CD4-positive, alpha-beta memory T cell (primary cell): ENCODE results near the gene CGREF1. TPM values are rescaled to one million over a fixed set of nuclear protein-coding genes. Genes with fewer than 3 reads are reported as not detected.

Experiments used
- CTCF ChIA-PET: fragments of 350-600 bp; sonication (Branson Sonifier 250); formaldehyde crosslinking; loops from one replicate; lab custom pipeline; 2021; ENCODE audit warnings: inconsistent platforms; ENCODE audit not compliant: partially characterized antibody; lab: Charles Lee
- POLR2A ChIA-PET: fragments of 350-600 bp; sonication (Branson Sonifier 250); formaldehyde crosslinking; loops from one replicate; lab custom pipeline; 2021; ENCODE audit not compliant: partially characterized antibody; lab: Charles Lee
- DNase-seq, 5 donors: peaks; one replicate each; pipeline versions ENCODE4 v3.0.0 to v3.0.0-alpha.2; 2020 to 2022; ENCODE audit warnings: mixed read lengths in 1 of 5
- H3K27ac ChIP-seq: one replicate; pipeline ENCODE4 v1.7.0; 2013; ENCODE audit warnings: low read depth, low read length
- H3K27me3 ChIP-seq: 2 replicates; pipeline ENCODE4 v1.7.0; 2013; ENCODE audit warnings: mild to moderate bottlenecking, low read length, moderate library complexity; ENCODE audit not compliant: insufficient read depth
- H3K36me3 ChIP-seq: 2 replicates; pipeline ENCODE4 v1.7.0; 2013; ENCODE audit warnings: mild to moderate bottlenecking, low read length, moderate library complexity; ENCODE audit not compliant: insufficient read depth
- H3K4me1 ChIP-seq: 2 replicates; pipeline ENCODE4 v1.7.0; 2013; ENCODE audit warnings: mild to moderate bottlenecking, low read length, moderate library complexity; ENCODE audit not compliant: insufficient read depth
- H3K4me3 ChIP-seq, 2 donors: one replicate each; pipeline ENCODE4 v1.7.0; 2013; ENCODE audit warnings: low read length in 2 of 2, mild to moderate bottlenecking in 1 of 2
- H3K9me3 ChIP-seq, 2 donors: one replicate each; pipeline ENCODE4 v1.7.0; 2013; ENCODE audit warnings: low read length in 2 of 2, control low read depth in 1 of 2; ENCODE audit not compliant: control insufficient read depth in 1 of 2
- H3K27ac Mint-ChIP-seq, 7 donors: one replicate each; pipeline ENCODE4 v1.8.0; 2020 to 2021; ENCODE audit warnings: mixed read lengths in 7 of 7, mild to moderate bottlenecking in 6 of 7, inconsistent platforms in 3 of 7, moderate library complexity in 3 of 7
- H3K27me3 Mint-ChIP-seq, 2 donors: one replicate each; pipeline ENCODE4 v1.8.0; 2020 to 2021; ENCODE audit warnings: mixed read lengths in 2 of 2
- H3K36me3 Mint-ChIP-seq, 2 donors: one replicate each; pipeline ENCODE4 v1.8.0; 2020 to 2021; ENCODE audit warnings: mixed read lengths in 2 of 2, inconsistent platforms in 1 of 2, mild to moderate bottlenecking in 1 of 2
- H3K4me1 Mint-ChIP-seq, 4 donors: one replicate each; pipeline ENCODE4 v1.8.0; 2020 to 2021; ENCODE audit warnings: mixed read lengths in 4 of 4, mild to moderate bottlenecking in 1 of 4
- H3K4me3 Mint-ChIP-seq, 8 donors: one replicate each; pipeline ENCODE4 v1.8.0; 2020 to 2021; ENCODE audit warnings: mixed read lengths in 8 of 8, mild to moderate bottlenecking in 7 of 8, moderate library complexity in 6 of 8, inconsistent platforms in 3 of 8
- H3K9me3 Mint-ChIP-seq, 8 donors: one replicate each; pipeline ENCODE4 v1.8.0; 2020 to 2021; ENCODE audit warnings: mixed read lengths in 8 of 8, mild to moderate bottlenecking in 5 of 8, inconsistent platforms in 3 of 8, moderate library complexity in 1 of 8
- intact Hi-C: fragments of 100-400 bp; cut with micrococcal nuclease; formaldehyde crosslinking; loops from one replicate; pipeline ENCODE4 v1.15.1; 2023
- polyA plus RNA-seq, 2 donors: library from polyadenylated mRNA; unstranded; fragments of 300-500 nt; fragmentation: Illumina TruSeq; gene quantifications; one replicate each; pipeline ENCODE4 v1.2.3, GENCODE V29; 2021
- total RNA-seq, 2 experiments: library from RNA; stranded (reverse); gene quantifications; one replicate each; pipeline ENCODE4 v1.2.3, GENCODE V29; 2021

Gene CGREF1
- total and polyA plus RNA-seq, 4 experiments from 2014 or later = 0.36 to 0.47 TPM; not detected in 2

DNA sequence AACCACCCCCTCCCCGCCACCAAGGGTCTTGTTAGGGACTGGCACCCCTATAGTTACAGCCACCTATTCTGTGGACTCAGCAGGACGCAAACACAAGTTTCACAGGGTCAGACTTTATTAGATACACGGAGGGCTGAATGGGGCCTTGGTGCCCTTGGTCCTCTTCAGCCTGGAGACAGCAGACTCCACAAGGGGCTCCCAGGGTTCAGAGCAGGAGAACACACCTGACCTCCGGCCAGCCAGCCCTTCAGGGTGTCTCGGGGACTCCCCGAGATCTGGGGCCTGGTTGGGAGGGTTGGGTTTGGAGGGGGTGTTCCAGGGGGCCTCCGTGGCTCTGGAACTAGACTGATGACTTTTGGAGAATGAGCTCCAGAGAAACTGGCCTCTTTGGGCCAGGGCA lies 17.8 kb upstream of the CGREF1 start:
- CTCF ChIA-PET = interaction anchor here (2.0 kb wide), 1 partner anchor 13 kb away, joined by 5 read pairs; the partner anchor contains the start of gene ABHD1
- Mint-ChIP-seq H3K9me3 (peaks cover 0 to 1% (median 0%) of the 10 kb centered on the region in 8 donors), H3K36me3 (peaks cover 0 to 18% of the 10 kb centered on the region in 2 donors), H3K27me3 (no peaks in the 10 kb centered on the region), H3K4me1 (peaks cover 12 to 31% (median 22%) of the 10 kb centered on the region in 4 donors), H3K4me3 (peak overlapping the region in 1 of 8 donors; percentile 35), H3K27ac (no peak overlapping the region)
- H3K9me3 ChIP-seq = no peaks in the 10 kb centered on the region
- no peak overlapping the region for H3K4me3 ChIP-seq
- peaks cover 7% of the 10 kb centered on the region for H3K36me3 ChIP-seq
- POLR2A ChIA-PET = interaction anchor here (1.5 to 5.8 kb wide), 2 partner anchors 12 to 85 kb away, joined by 3 to 99 read pairs; partner anchors contain the start of genes ABHD1 and AGBL5
- DNase-seq = no peak
- peaks cover 26% of the 10 kb centered on the region for H3K4me1 ChIP-seq
- intact Hi-C loops = loop anchor here (10.0 kb wide), 1 partner anchor 638 kb away; the partner anchor contains the start of gene MRPL33
- H3K27me3 ChIP-seq = no peaks in the 10 kb centered on the region
- H3K27ac ChIP-seq = no peak overlapping the region

DNA sequence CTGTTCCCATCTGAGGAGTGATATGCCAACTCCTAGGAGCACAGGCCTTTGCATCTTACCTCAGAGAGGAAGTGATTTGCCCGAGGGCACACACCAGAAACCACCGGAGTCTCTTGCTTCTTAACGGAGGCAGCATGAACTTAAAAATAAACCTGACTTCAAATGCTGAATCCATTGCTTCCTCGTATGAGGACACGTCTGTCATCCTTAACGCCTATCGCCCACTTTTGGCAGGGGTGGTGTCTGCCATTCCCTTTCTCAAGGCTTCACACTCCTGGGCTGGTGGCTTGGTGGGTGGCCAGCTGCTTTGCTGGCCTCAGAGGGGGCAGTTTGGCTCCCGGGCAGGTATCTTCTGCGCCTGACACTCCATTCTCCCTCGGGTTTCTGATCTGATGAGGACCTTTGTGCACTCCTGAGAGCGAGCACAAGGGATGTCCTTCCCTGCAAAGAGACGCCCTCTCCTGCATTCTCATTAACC lies 16.6 kb upstream of the CGREF1 start:
- Histone ChIP-seq H3K9me3 (no peaks in the 10 kb centered on the region), H3K4me3 (no peak overlapping the region), H3K4me1 (peaks cover 26% of the 10 kb centered on the region), H3K36me3 (peaks cover 19% of the 10 kb centered on the region), H3K27me3 (no peaks in the 10 kb centered on the region), H3K27ac (no peak overlapping the region)
- intact Hi-C loops = loop anchor here (10.0 kb wide), 1 partner anchor 639 kb away; the partner anchor contains the start of gene MRPL33
- Mint-ChIP-seq H3K36me3 (peaks cover 0 to 27% of the 10 kb centered on the region in 2 donors), H3K27me3 (no peaks in the 10 kb centered on the region), H3K4me1 (peaks cover 12 to 36% (median 23%) of the 10 kb centered on the region in 4 donors), H3K27ac (peak overlapping the region in 6 of 7 donors; percentile 53 to 97 (median 81)), H3K9me3 (peaks cover 0 to 1% (median 0%) of the 10 kb centered on the region in 8 donors), H3K4me3 (peak overlapping the region; percentile 61 to 99 (median 94))
- ChIA-PET POLR2A (interaction anchor here (1.1 to 5.8 kb wide), 5 partner anchors 11 to 187 kb away, joined by 3 to 99 read pairs (median 6); partner anchors contain the start of genes ABHD1, AGBL5, MPV17 and OST4), CTCF (interaction anchor here (1.0 kb wide), 1 partner anchor 31 kb away, joined by 4 read pairs; no protein-coding TSS in a partner anchor)
- DNase-seq = no peak

DNA sequence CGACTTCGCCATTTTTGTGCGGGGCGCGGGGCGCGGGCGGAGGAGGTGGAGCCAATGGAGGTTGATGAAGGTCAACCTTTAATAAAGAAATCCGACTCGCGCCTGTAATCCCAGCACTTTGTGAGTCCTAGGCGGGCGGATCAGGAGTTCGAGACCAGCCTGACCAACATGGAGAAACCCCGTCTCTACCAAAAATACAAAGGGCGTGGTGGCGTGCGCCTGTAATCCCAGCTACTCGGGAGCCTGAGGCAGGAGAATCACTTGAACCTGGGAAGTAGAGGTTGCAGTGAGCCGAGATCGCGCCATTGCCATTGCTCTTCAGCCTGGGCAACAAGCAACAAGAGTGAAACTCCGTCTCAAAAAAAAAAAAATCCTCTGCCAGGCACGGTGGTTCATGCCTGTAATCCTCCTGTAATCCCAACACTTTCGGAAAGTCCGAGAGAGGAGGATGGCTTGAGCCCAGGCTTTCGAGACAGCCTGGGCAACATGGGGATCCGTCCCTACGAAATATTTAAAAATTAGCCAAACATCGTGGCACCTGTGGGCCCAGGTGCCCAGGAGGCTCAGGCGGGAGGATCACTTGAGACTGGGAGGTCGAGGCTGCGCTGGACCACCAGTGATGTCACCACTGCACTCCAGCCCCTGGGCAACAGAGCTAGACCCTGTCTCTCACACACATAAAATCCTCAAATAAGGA lies 16.0 kb upstream of the CGREF1 start:
- Histone ChIP-seq H3K36me3 (peaks cover 23% of the 10 kb centered on the region), H3K27me3 (no peaks in the 10 kb centered on the region), H3K4me3 (peak overlapping the region in 1 of 2 donors; percentile 89), H3K4me1 (peaks cover 26% of the 10 kb centered on the region), H3K9me3 (no peaks in the 10 kb centered on the region), H3K27ac (peak overlapping the region; percentile 92)
- H3K4me1 Mint-ChIP-seq = peaks cover 12 to 36% (median 23%) of the 10 kb centered on the region in 4 donors
- intact Hi-C loops = loop anchor here (1.0 to 10.0 kb wide), 6 partner anchors 12 to 640 kb away; partner anchors contain the start of genes ABHD1, ATRAID, EIF2B4 and KHK
- CTCF ChIA-PET = interaction anchor here (0.8 to 3.5 kb wide), 2 partner anchors 11 to 234 kb away, joined by 3 to 26 read pairs; partner anchors contain the start of gene ABHD1
- no peak for DNase-seq
- H3K27me3 Mint-ChIP-seq = no peaks in the 10 kb centered on the region
- peaks cover 0 to 1% (median 0%) of the 10 kb centered on the region in 8 donors for H3K9me3 Mint-ChIP-seq
- POLR2A ChIA-PET = interaction anchor here (1.0 to 5.8 kb wide), 11 partner anchors 10 to 275 kb away, joined by 3 to 99 read pairs (median 4); partner anchors contain the start of genes ABHD1, AGBL5, MPV17 and OST4
- H3K4me3 Mint-ChIP-seq = peak overlapping the region; percentile 92 to 99 (median 96)
- H3K36me3 Mint-ChIP-seq = peaks cover 3 to 33% of the 10 kb centered on the region in 2 donors
- peak overlapping the region; percentile 80 to 99 (median 98) for H3K27ac Mint-ChIP-seq

DNA sequence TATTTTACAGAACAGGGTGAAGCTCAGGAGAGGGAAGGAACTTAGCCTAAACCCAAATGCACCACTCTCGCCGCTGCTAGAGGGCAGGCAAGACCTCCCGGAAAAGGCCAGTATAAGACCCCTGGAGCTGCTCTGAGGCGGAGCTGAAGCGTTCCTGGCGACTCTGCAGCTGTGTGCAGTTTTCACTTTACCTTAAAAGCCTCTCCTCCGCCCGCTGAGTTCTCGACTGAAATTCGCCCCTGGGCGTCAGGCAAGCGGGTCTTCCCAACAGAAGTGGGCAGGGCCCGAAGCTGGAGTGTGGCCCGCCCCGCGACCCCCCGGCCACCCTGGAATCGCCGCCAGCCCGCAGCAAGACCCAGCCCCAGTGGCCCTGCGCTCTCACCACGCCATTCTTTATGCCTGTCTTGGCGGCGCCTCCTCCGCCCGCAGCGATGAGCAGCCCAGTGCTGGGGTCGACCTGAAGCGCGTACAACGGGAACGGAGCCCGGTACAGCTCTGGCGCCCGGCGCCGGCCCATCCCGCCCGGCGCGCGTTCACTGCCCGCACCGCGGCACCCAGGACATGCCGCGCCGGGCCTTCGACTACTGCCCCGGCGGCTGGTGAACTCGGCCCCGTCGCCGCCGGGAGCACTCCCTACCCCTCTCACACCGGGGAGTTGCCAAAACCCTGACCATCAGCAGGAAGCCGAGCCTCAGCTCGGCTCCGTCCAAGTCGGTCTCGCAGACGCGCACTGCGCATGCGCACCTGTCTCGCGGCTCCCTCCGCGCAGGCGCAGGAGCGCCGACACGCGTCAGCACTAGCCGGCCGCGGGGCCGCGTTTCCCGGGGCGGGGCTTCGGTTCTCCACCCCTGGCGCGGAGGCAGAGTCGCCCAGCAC lies 15.2 kb upstream of the CGREF1 start, which contains the start of gene PREB:
Gene PREB, minus strand, starts transcription at position 732 of the 876 bp plus-strand sequence. Its CDS starts 215 bp downstream, at position 517.
- H3K4me3 Mint-ChIP-seq = peak within 1 kb of the TSS; percentile 92 to 99 (median 96)
- ChIA-PET POLR2A (interaction anchor here (0.8 to 5.8 kb wide), 17 partner anchors 10 to 276 kb away, joined by 3 to 99 read pairs (median 4); partner anchors contain the start of genes ABHD1, AGBL5, ATRAID and EIF2B4), CTCF (interaction anchor here (0.8 to 3.5 kb wide), 4 partner anchors 10 to 235 kb away, joined by 3 to 26 read pairs (median 4); partner anchors contain the start of genes ABHD1 and KHK)
- DNase-seq = peak; percentile 94 to 98 (median 98)
- H3K36me3 Mint-ChIP-seq = peaks cover 8 to 40% of the 10 kb centered on the region in 2 donors
- peaks cover 12 to 36% (median 26%) of the 10 kb centered on the region in 4 donors for H3K4me1 Mint-ChIP-seq
- peaks cover 26% of the 10 kb centered on the region for H3K4me1 ChIP-seq
- H3K9me3 ChIP-seq = no peaks in the 10 kb centered on the region
- peaks cover 23% of the 10 kb centered on the region for H3K36me3 ChIP-seq
- H3K9me3 Mint-ChIP-seq = peaks cover 0 to 1% (median 0%) of the 10 kb centered on the region in 8 donors
- H3K27ac ChIP-seq = peak within 1 kb of the TSS; percentile 92
- no peaks in the 10 kb centered on the region for H3K27me3 Mint-ChIP-seq
- peak within 1 kb of the TSS; percentile 52 to 89 for H3K4me3 ChIP-seq
- intact Hi-C loops = loop anchor here (1.0 to 10.0 kb wide), 6 partner anchors 11 to 641 kb away; partner anchors contain the start of genes ABHD1, ATRAID, EIF2B4 and KHK
- H3K27me3 ChIP-seq = no peaks in the 10 kb centered on the region
- peak within 1 kb of the TSS; percentile 80 to 99 (median 98) for H3K27ac Mint-ChIP-seq

GRCh38 chr2:27133195-27133875 lies 14.4 kb upstream of the CGREF1 start:
- H3K4me3 Mint-ChIP-seq = peak overlapping the region; percentile 92 to 99 (median 96)
- H3K27ac ChIP-seq = peak overlapping the region; percentile 92
- peak in 2 of 5 donors; percentile 12 to 13 for DNase-seq
- POLR2A ChIA-PET = interaction anchor here (0.5 to 5.8 kb wide), 13 partner anchors 9 to 237 kb away, joined by 3 to 99 read pairs (median 5); partner anchors contain the start of genes ABHD1, AGBL5, ATRAID and EIF2B4
- H3K4me3 ChIP-seq = peak overlapping the region; percentile 52 to 89
- peaks cover 23% of the 10 kb centered on the region for H3K36me3 ChIP-seq
- intact Hi-C loops = loop anchor here (10.0 kb wide), 1 partner anchor 641 kb away; the partner anchor contains the start of gene MRPL33
- peaks cover 14 to 38% (median 27%) of the 10 kb centered on the region in 4 donors for H3K4me1 Mint-ChIP-seq
- H3K27me3 Mint-ChIP-seq = no peaks in the 10 kb centered on the region
- peak overlapping the region; percentile 80 to 91 (median 90) for H3K27ac Mint-ChIP-seq
- CTCF ChIA-PET = interaction anchor here (1.1 to 3.5 kb wide), 3 partner anchors 10 to 58 kb away, joined by 3 to 26 read pairs (median 4); partner anchors contain the start of genes ABHD1 and KHK
- H3K9me3 ChIP-seq = no peaks in the 10 kb centered on the region
- peaks cover 0 to 1% (median 0%) of the 10 kb centered on the region in 8 donors for H3K9me3 Mint-ChIP-seq
- H3K4me1 ChIP-seq = peaks cover 26% of the 10 kb centered on the region
- H3K27me3 ChIP-seq = no peaks in the 10 kb centered on the region
- peaks cover 8 to 45% of the 10 kb centered on the region in 2 donors for H3K36me3 Mint-ChIP-seq
